ENCODE measurements around the gene DUSP22.
A peak's percentile ranks its signal among the peaks of the same experiment; 100 is the strongest.

Gene DUSP22

GRCh38 chr6:296151-297122 lies 4.2 kb downstream of the DUSP22 start:
- no peak for DNase-seq (ENCODE audit: low spot score)

DNA sequence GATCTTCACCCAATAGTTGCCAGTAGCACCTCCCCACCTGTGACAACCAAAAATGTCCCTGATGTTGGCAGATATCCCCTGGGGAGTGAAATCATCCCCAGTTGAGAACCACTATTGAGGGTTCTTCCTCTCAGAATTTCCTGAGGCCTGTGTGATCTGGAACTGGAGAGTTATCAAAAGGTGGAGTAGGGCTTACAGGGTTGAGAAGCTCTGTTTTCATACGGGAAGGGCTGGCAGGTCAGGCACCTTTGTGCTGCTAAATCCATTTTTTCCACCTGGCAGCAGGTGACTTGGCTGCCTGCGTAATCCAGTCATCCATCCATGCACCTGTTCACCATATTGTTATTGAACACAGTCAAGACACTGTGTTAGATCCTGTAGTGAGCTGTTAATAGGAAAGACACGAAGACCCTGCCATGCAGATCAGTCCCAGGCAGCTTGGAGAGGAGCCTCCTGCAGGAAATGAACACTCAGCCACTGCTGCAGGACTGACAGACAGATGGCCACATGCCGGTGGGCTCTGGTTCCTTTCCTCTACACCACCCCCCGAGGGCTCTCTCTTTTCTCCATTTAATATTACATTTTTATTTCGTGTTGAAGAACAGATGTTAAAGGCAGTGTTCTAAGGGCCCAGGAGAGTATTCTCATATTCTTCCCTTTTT lies 5.4 kb downstream of the DUSP22 start:
- no peak for DNase-seq (ENCODE audit: low spot score)

GRCh38 chr6:298233-299103 lies 6.2 kb downstream of the DUSP22 start:
- no peak for DNase-seq (ENCODE audit: low spot score)

DNA sequence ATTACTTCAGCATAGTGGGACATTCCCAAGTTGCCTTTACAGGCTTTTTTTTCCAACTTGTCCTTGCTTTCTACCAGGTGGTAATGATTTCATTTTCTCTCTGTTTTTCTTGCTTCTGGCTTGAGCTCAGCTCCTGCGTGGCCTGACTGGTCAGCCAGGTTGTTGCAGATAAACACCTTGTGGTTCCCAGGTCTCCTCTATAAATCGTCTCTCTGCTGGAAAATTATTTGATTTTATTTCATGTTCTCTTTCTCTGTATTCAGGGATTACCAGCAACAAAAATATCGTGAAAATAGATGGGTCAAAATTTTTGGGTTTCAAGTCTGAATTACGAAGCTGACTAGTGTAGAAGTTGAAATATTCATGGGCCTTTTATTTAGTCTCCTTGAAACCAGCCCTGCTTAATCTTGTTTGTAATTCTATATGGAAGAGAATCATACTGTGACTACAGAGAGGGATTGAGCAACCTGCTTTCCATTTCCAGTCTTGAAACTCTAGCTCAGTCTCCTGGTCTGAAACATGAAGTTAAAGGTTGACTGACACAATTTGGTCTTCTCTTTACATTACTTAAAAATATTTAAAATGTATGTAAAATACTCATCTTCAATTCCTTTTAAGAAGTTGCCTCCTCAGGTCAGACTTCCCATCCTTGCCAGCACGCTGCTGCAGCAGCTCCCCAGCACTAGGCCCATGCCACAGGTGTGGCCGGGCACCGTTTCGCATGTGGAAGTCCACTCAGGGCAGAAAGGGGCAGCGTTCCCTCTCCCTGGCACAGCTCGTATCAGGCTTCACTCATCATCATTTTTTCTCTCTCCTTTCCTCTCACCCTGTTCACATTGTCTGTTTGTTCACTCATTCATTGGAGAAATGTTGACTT lies 7.1 kb downstream of the DUSP22 start:
- no peak for DNase-seq (ENCODE audit: low spot score)

GRCh38 chr6:300026-300425 lies 7.7 kb downstream of the DUSP22 start:
- no peak for DNase-seq (ENCODE audit: low spot score)

DNA sequence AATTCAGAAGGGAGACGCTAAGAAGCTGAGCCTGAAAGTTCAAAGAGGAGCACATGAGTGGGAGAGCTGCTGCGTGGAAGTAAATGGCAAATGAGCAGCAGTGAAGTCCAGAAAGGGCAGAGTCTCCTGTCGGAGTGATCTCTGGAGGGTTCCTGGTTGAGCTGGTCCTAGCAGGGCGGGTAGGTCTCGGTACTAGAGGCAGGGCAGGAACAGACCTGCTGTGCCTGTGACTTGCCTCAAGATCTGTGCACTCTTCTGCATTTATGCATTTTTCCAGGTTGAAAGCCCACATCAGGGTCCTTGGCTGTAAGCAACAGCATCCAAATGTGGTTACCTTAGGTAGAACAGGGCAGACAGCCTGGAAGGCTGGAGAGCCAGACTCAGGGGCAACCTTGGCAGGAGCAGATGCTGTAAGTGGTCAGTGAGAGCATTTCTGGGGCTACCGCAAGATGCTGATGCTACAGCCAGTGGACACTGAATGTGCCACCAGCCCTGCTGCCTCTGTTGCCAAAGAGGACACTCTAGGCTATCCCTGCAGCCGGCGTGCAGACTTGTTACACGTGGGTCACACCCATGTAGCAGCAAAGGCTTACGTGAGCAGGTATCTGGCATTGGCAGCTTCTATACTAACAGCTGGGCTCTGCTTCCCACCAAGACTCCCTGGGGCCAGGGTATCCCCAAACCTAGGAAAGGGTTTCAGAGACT lies 8.4 kb downstream of the DUSP22 start:
- DNase-seq (ENCODE audit: low spot score) = no peak

- no peak for DNase-seq (ENCODE audit: low spot score)
Measured at GRCh38 chr6:301526-301925, 9.2 kb downstream of the DUSP22 start.

DNA sequence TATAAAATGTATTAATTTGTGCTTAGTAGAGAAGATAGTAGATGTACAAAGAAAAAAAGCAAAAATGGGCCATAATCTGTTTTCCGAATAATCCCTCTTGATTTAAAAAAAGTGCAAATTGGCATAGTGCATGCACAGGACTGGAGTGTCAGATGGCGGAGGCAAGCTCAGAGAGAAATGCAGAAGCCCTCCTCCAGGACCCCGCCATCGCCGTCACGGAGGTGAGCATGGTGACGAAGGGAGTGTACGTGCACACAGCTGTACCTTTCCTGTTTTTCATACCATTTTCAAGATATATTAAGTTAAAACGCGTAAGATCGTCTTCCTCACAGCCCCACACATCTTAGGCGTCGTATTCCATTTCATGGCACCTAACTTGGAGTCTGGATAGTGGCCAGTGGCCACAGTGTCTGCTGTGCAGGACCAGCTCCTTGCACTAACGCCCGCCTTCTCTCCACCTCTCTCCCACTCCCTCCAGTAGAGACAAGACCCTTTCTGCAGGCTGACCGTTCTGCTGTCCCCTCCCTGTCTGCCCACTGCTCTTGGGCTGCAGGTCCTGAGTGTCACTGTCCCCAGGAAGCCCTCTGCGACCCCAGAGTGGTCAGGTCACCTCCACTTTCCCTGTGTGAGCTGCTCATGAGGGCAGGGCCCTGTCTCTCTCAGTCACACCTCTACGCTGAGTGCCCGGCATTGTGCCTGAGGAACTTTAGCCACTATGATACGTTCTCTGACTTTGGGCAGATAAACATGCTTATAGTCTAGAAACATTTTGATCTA lies 9.8 kb downstream of the DUSP22 start:
- no peak for DNase-seq (ENCODE audit: low spot score)

DNA sequence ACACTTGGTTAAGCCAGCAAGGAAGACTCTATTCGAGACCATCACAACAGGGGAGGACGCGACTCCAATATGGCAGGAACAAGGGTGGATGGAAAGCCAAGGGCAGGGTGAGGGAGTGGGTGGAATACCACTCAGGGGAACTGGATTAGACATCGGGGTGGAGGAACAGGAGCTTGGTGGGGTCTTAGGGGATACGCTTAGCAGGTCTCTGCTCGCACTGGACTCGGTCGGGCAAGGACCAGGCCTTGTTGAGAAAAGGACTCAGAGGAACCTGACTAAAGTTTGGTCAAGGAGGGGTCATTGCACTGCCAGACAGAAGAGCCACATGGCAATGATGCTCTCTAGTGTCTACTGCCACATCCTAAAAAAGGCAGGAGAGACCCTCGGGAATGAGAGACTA lies 10.5 kb downstream of the DUSP22 start:
- no peak for DNase-seq (ENCODE audit: low spot score)

- DNase-seq (ENCODE audit: low spot score) = no peak
Measured at GRCh38 chr6:303263-303662, 11.0 kb downstream of the DUSP22 start.

DNA sequence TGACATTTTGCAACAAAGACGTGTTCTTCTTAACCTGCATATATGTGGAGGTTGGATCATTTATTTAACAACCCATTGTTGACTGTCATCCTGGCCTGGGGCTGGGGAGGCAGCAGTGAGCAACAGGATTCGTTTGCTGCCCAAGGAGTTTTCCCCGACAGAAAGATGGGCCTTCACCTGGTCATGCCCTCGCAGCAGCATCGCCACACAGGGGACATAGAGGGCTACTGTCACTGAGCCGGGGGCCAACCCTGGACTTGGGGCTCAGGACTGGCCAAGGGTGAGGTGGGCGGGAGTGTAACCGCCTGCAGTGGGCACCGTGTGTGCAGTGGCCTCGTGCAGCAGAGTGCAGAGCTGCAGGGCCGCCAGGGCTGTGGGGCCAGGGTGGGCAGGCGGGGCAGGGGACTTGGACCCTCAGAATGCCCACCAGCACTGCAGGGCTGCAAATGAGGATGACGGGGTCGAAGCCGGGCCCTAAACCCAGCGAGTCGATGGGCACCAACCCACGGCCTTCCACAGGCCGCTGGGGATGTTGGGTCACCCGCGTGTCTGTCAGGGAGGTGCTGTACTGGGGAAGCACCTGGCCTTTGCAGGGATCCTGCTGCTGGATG lies 11.8 kb downstream of the DUSP22 start:
- DNase-seq (ENCODE audit: low spot score) = peak; percentile 21

DNA sequence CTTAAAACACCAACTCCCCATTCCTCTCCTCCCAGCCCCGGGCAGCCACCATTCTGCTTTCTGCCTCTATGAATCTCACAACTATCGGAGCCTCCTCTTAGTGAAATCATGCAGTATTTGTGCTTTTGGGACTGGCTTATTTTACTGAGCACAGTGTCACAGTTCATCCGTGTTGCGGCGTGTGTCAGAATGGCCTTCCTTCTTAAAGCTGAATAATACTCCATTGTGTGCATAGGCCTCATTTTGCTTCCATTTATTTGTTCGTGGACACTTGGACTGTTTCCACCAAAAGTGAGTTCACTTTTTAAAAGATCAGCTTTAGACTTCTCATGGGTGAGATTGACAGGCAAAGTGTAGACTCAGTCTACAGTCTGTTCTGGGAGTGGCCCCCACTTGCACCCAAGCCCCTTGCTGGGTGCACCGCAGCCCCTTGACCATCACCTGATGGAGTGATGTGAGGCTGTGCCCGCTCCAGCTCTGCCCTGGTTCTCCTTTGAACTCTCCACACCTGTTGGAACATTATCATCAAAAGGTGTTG lies 12.6 kb downstream of the DUSP22 start:
- DNase-seq (ENCODE audit: low spot score) = no peak

GRCh38 chr6:305371-306206 lies 13.3 kb downstream of the DUSP22 start:
- no peak for DNase-seq (ENCODE audit: low spot score)

DNA sequence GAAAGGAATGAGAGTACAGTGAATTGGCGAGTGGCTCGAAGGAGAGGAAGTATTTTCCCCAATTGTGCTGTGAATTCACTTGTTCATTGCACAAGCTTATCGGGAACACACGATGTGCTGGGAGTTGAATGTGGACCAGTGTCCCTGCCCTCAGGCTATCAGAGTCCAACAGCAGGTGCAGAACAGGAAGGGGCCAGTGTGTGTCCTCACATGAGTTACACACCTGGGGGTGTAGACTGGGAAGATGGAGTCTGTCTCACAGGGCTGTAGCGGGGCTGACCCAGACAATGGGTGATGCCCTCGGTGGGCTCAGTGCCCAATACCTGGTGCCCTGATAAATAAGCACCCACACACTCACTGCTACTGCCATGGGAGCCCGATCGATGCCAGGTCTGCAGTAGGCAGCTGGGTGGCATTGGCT lies 14.4 kb downstream of the DUSP22 start:
- DNase-seq (ENCODE audit: low spot score) = no peak

DNA sequence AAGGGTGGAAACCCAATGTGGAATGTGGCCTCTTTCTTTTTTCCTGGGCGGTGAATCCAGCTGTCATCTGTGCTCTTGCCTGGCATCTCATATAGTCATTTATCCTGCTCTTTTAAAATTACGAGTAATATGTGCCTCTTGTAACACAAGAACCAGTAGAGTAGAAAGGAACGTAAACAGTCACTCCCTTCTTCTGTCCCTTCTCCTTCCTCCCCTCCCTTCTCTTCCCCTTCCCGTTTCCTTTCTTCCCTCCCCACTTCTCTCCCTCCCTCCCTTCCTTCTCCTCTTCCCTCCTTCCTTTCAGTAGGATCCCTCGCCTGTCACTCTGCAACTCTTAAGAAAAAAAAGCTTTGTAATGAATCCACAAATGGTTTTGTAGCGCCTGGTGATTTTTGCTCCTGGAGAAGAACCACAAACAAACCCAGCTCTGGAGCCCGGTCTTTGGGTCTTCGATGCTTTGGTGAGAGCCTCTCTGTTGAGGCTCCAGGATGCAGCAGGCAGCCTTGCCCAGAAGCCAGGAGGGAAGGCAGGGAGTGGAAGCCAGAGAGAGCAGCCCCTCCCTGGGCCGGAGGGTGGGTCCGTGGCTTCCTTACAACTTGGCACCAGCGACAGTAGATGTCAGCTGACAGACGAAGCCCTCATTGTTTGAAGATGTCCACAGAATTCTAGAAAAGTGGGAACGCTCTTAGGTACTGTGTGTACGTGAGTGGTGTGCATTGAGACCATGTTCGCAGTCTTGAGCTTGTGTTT lies 15.0 kb downstream of the DUSP22 start:
- no peak for DNase-seq (ENCODE audit: low spot score)

GRCh38 chr6:307874-308273 lies 15.6 kb downstream of the DUSP22 start:
- DNase-seq (ENCODE audit: low spot score) = no peak

- no peak for DNase-seq (ENCODE audit: low spot score)
Measured at GRCh38 chr6:308307-308706, 16.0 kb downstream of the DUSP22 start.

DNA sequence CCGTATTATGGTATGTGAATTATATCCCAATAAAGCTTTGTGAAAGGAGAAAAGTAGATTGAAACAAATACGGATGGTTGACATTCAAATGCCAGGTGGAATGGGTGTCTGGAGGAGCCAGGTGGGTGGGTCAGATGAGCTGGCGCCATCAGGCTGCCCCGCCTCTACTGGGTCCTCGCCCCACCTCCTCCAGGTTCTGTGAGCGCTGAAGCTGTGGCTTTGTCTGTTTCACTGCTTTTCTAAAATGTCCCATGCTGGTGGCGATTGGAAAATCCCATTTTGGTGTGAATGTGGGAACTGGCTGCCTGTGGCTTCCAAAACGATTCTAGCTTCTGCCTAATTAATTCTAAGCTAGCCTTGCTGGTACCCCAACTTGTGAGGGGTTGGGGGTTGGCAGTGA lies 16.5 kb downstream of the DUSP22 start:
- no peak for DNase-seq (ENCODE audit: low spot score)

Measured in HuH-7 (cell line).